GM21515 (cell line): ENCODE measurements around the gene CD3G.

ENCODE experiments used
- ATAC-seq: cut with Tn5 transposase; IDR thresholded peaks from one replicate; pipeline ENCODE4 v1.9.1; 2021; ENCODE audit not compliant: unreplicated experiment

Gene CD3G

DNA sequence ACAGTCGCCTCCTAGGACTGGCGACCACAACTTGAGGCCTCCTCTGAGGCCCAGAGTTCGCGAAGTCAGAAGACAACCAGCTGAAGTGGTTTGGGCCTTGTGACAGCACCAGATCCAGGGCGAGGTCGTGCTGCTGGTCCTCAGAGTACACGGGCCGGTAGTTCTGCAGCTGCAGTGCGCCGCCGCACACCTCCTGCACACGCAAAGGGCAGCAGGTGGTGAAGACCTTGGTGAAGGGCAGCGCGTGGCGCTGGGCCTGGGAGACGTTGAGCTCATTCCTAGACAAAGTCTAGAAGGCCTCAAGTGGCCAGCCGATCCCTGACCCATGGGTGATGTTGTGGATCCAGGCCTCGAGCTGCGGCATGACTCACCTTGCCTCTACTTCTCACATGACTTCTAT lies 21.4 kb upstream of the CD3G start:
- no peak for ATAC-seq

DNA sequence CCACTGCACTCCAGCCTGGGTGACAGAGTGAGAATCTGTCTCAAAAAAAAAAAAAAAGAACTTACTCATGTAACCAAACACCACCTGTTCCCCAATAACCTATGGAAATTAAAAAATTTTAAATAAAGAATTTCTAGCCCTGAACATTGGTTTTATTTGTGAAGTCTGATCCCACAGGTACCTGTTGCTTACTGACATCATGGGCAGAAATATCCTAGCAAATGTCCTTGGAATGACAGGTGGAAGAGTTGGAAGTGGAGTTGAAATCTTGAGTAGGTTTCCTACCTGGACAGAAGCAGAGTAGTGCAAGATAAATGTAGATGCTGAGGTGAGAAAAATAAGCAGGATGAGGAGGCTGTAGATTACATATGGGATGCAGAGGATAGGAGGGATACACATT lies 18.9 kb upstream of the CD3G start:
- ATAC-seq = no peak

DNA sequence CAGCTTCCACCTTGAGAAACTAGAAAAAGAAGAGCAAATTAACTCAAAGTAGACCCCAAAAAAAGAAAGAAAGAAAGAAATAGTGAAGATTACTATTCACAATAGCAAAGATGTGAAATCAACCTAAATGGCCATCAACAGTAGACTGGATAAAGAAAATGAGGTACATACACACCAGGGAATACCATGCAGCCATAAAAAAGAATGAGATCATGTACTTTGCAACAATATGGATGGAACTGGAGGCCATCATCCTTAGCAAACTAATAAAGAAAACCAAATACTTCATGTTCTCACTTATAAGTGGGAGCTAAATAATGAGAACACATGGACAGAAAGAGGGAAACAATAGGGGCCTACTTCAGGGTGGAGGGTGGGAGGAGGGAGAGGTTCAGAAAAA lies 15.4 kb upstream of the CD3G start:
- no peak for ATAC-seq

- no peak for ATAC-seq
Measured at GRCh38 chr11:118334745-118335144, 9.4 kb upstream of the CD3G start.

DNA sequence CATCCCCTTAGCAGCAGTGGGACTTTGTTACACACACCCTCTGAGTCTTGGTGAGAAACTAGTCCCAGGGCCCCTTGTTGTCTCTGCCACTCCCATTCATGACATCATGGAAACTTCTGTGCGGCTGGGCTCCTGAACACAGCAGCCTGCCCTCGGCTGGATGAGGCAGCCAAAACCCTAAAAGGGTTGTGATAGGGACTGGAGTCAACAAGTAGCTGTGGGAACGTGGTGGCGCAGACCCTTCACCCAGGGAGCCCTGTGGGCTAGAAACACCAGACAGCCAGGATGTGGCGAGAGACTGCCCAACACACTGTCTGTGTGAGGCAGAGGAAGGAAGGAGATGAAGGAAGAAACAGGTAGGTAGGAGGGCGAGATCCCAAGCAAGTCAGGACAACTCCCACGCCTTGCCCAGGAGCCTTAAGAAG lies 5.5 kb upstream of the CD3G start:
- no peak for ATAC-seq

- ATAC-seq = no peak
Measured at GRCh38 chr11:118339281-118339961, 4.7 kb upstream of the CD3G start.

- ATAC-seq = no peak
Measured at GRCh38 chr11:118340449-118340848, 3.7 kb upstream of the CD3G start.

- no peak for ATAC-seq
Measured at GRCh38 chr11:118341261-118341660, 2.9 kb upstream of the CD3G start.

DNA sequence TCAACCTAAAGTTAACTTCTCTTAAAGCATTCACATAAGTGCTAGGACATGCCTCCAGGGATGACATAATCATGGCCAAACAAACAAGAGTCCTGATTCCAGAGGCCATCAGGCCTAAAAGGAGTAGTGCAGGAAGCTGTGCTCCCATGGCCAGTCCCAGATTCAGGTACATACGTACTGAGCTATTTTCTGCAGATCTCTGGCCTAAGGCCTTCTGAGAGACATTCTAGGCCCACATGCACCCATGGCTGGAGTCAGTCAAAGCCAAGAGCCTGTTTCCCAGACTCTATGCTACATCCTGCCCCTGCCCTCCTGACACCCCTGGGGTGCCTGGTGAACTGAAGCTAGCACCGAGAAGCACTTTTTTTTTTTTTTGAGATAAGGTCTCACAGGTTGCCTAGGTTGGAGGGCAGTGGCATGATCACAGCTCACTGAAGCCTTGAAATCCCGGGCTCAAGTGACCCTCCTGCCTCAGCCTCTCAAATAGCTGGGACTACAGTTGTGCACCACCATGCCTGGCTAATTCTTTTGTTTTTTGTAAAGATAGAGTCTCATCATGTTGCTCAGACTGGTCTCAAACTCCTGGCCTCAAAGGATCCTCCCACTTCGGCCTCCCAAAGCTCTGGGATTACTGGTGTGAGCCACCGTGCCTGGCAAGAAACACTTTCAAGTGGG lies 2.2 kb upstream of the CD3G start:
- no peak for ATAC-seq

GRCh38 chr11:118342503-118343161 lies 1.5 kb upstream of the CD3G start, which contains the start of gene CD3D:
TSS of gene CD3D (minus strand) at chr11:118342705. CDS start at chr11:118342607, 98 bp downstream.
- no peak for ATAC-seq

- no peak for ATAC-seq
Measured at GRCh38 chr11:118343248-118343647, 896 bp upstream of the CD3G start.

GRCh38 chr11:118349475-118349874 lies 5.3 kb downstream of the CD3G start:
- ATAC-seq = no peak

DNA sequence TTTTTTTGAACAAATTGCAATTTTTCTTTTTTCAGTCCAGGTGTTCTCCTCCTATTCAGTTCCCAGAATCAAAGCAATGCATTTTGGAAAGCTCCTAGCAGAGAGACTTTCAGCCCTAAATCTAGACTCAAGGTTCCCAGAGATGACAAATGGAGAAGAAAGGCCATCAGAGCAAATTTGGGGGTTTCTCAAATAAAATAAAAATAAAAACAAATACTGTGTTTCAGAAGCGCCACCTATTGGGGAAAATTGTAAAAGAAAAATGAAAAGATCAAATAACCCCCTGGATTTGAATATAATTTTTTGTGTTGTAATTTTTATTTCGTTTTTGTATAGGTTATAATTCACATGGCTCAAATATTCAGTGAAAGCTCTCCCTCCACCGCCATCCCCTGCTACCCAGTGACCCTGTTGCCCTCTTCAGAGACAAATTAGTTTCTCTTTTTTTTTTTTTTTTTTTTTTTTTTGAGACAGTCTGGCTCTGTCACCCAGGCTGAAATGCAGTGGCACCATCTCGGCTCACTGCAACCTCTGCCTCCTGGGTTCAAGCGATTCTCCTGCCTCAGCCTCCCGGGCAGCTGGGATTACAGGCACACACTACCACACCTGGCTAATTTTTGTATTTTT lies 9.1 kb downstream of the CD3G start:
- no peak for ATAC-seq

GRCh38 chr11:118358071-118358470 lies 13.9 kb downstream of the CD3G start:
- no peak for ATAC-seq

- ATAC-seq = peak; percentile 93
Measured at GRCh38 chr11:118359295-118359958, 15.3 kb downstream of the CD3G start, which contains the start of gene UBE4A. TSS of gene UBE4A (plus strand) at chr11:118359600. CDS start at chr11:118365081, 5,481 bp downstream.

- ATAC-seq = no peak
Measured at GRCh38 chr11:118364956-118365615, 20.9 kb downstream of the CD3G start.

DNA sequence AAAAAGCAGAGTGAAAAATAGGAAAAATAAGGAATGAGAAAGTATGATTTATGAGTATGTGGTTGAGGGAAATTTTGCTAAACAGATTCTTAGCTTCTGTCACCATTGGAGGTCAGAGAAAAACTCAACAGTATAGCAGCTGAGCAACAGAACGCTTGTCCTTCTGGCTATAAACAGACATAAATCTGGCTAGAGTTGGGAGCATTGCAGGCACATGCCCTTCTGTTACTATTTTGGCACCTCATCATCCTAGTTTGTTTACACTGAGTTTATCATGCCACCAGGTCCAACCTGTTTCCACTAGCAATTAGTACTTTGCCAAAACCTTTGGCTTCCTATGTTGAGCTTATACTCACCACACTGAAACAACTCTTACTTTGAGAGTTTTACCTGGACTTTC lies 22.1 kb downstream of the CD3G start:
- no peak for ATAC-seq

GRCh38 chr11:118370774-118371173 lies 26.6 kb downstream of the CD3G start:
- ATAC-seq = no peak

DNA sequence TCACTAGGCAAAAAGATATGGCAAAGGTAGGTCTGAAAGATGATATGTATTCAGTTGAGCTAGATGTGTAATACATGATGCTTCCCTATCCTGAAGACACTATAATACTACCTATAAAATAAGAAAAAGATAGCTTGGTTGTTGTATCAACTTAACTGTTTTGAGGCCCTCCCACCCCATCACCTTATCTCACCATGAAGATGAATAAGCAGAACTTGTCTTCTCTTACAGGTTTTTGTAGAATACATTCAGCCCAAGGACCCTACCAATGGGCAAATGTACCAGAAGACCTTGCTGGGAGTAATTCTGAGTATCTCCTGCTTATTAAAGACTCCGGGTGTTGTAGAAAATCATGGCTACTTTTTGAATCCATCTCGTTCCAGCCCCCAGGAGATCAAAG lies 29.1 kb downstream of the CD3G start:
- no peak for ATAC-seq

GRCh38 chr11:118373871-118374270 lies 29.7 kb downstream of the CD3G start:
- no peak for ATAC-seq

DNA sequence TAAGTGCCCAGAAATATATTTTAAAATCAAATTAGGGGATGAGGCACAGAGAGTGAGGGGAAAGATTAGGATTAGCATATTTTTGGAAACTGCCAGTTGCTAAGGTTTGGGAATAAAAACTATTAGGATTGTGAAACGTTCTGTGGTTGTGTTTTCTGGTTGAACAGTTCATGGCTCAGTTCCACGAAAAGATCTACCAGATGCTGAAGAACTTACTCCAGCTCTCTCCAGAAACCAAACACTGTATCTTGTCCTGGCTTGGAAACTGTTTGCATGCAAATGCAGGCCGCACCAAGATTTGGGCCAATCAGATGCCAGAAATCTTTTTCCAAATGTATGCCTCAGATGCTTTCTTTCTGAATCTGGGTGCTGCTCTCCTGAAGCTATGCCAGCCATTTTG lies 30.6 kb downstream of the CD3G start:
- no peak for ATAC-seq
